Endothelial cell of umbilical vein (primary cell): ENCODE results near the gene VPREB3. TPM values are rescaled to one million over a fixed set of nuclear protein-coding genes. Genes with fewer than 3 reads are reported as not detected.

Experiments
- BruUV-seq: library from RNA; stranded (reverse); fragments of 400-500 nt; replicated peaks from 2 replicates; lab custom pipeline; 2021; lab: Mats Ljungman, UMichigan
- CTCF ChIA-PET: fragments of 300-600, 350-600 bp; sonication (Branson Sonifier 250); formaldehyde crosslinking; loops from one replicate; lab custom pipeline; 2021; ENCODE audit warnings: antibody characterized with exemption, inconsistent platforms; lab: Charles Lee
- POLR2A ChIA-PET: fragments of 300-600, 350-600 bp; sonication (Branson Sonifier 250); formaldehyde crosslinking; loops from one replicate; lab custom pipeline; 2021; ENCODE audit warnings: antibody characterized with exemption, inconsistent platforms; lab: Charles Lee
- DNase-seq: peaks from one replicate; pipeline ENCODE4 v3.0.0-alpha.2; 2011; ENCODE audit warnings: low read depth, low spot score
- FAIRE-seq: peaks from 2 replicates; lab custom pipeline; 2011; peaks lifted over from hg19 to GRCh38; lab: Jason Lieb, UNC
- H2AFZ ChIP-seq: 2 replicates; pipeline ENCODE4 v1.6.0; 2012; ENCODE audit warnings: low read depth, low read length, control low read depth, inconsistent platforms
- H3K27ac ChIP-seq: 2 replicates; pipeline ENCODE4 v1.5.1; 2011; ENCODE audit warnings: low read depth, mild to moderate bottlenecking, control low read depth, low read length, moderate library complexity; ENCODE audit not compliant: insufficient read depth
- H3K27me3 ChIP-seq, 2 experiments: 2 replicates each; pipeline versions ENCODE4 v1.6.0 to v1.6.1; 2011; ENCODE audit warnings: low read length in 2 of 2, mixed read lengths in 1 of 2; ENCODE audit not compliant: control insufficient read depth in 2 of 2, insufficient read depth in 2 of 2
- H3K36me3 ChIP-seq, 2 experiments: 2 replicates in 1 of 2; 3 replicates in 1 of 2; pipeline ENCODE4 v1.5.1; 2011; ENCODE audit warnings: low read length in 2 of 2, mild to moderate bottlenecking in 1 of 2, moderate library complexity in 1 of 2; ENCODE audit not compliant: control insufficient read depth in 2 of 2, insufficient read depth in 2 of 2; ENCODE audit errors: extremely low read depth in 1 of 2
- H3K4me1 ChIP-seq: 3 replicates; pipeline ENCODE4 v1.5.1; 2011; ENCODE audit warnings: mild to moderate bottlenecking, low read length; ENCODE audit not compliant: control insufficient read depth, insufficient read depth; ENCODE audit errors: extremely low read depth
- H3K4me2 ChIP-seq: 2 replicates; pipeline ENCODE4 v1.6.1; 2011; ENCODE audit warnings: low read length, control low read depth, mixed read lengths; ENCODE audit not compliant: insufficient read depth
- H3K4me3 ChIP-seq, 3 experiments: fragments of 200-600 bp in 1 of 3; sonication (generic), shearing (Covaris generic) in 1 of 3; replicated peaks in 1 of 3; 2 replicates each; pipeline ENCODE4 v1.5.1; 2011 to 2016; ENCODE audit warnings: control low read depth in 3 of 3, low read length in 3 of 3, mild to moderate bottlenecking in 2 of 3, inconsistent platforms in 1 of 3, low read depth in 1 of 3, moderate library complexity in 1 of 3; ENCODE audit not compliant: insufficient read depth in 1 of 3
- H3K79me2 ChIP-seq: 2 replicates; pipeline ENCODE4 v1.6.0; 2012; ENCODE audit warnings: low read length, inconsistent platforms; ENCODE audit not compliant: control insufficient read depth, insufficient read depth
- H3K9ac ChIP-seq: replicated peaks from 2 replicates; pipeline ENCODE3; 2011; ENCODE audit warnings: low read length, control low read depth; ENCODE audit not compliant: insufficient read depth; ENCODE audit errors: extremely low read depth
- H3K9me1 ChIP-seq: replicated peaks from 3 replicates; pipeline ENCODE4 v1.6.0; 2011; ENCODE audit warnings: mild to moderate bottlenecking, low read length; ENCODE audit not compliant: control insufficient read depth, insufficient read depth; ENCODE audit errors: extremely low read depth
- H3K9me3 ChIP-seq: replicated peaks from 2 replicates; pipeline ENCODE4 v1.5.1; 2012; ENCODE audit warnings: low read length, inconsistent platforms; ENCODE audit not compliant: control insufficient read depth, insufficient read depth
- H4K20me1 ChIP-seq: replicated peaks from 2 replicates; pipeline ENCODE3; 2011; ENCODE audit warnings: mild to moderate bottlenecking, low read length; ENCODE audit not compliant: control insufficient read depth, insufficient read depth; ENCODE audit errors: extremely low read depth
- EZH2 ChIP-seq: IDR thresholded peaks from 2 replicates; pipeline ENCODE4 v1.6.1; 2012; ENCODE audit warnings: borderline replicate concordance, low read depth, mild to moderate bottlenecking, moderate library complexity, low read length, inconsistent platforms; ENCODE audit not compliant: severe bottlenecking
- FOS ChIP-seq: IDR thresholded peaks from 2 replicates; pipeline ENCODE4 v1.6.1; 2011; ENCODE audit warnings: mild to moderate bottlenecking, low read length, moderate library complexity, borderline replicate concordance; ENCODE audit not compliant: insufficient read depth
- GATA2 ChIP-seq: IDR thresholded peaks from 2 replicates; pipeline ENCODE4 v1.7.0; 2011; ENCODE audit warnings: low read depth, mild to moderate bottlenecking, moderate library complexity, mixed read lengths, low read length; ENCODE audit not compliant: insufficient read length, insufficient read depth
- JUN ChIP-seq: IDR thresholded peaks from 2 replicates; pipeline ENCODE4 v1.6.1; 2011; ENCODE audit warnings: borderline replicate concordance, low read depth; ENCODE audit not compliant: insufficient read length, insufficient read depth
- MYC ChIP-seq: IDR thresholded peaks from one replicate; pipeline ENCODE4 v1.6.1; 2011; ENCODE audit warnings: mild to moderate bottlenecking, low read depth, low read length
- POLR2A ChIP-seq: IDR thresholded peaks from 2 replicates; pipeline ENCODE4 v1.6.1; 2012; ENCODE audit warnings: low read depth, mild to moderate bottlenecking, control low read depth, low read length
- POLR2AphosphoS5 ChIP-seq: IDR thresholded peaks from 2 replicates; pipeline ENCODE4 v1.6.1; 2012; ENCODE audit warnings: low read depth, mild to moderate bottlenecking, control low read depth, low read length, moderate library complexity; ENCODE audit not compliant: insufficient read depth
- dilution Hi-C: fragments of 300-500 bp; cut with MboI; formaldehyde crosslinking; loops from one replicate; pipeline ENCODE4 v1.15.0; 2019; ENCODE audit warnings: low sequenced_read_pairs; ENCODE audit not compliant: extremely low pct_ligation_motif_present
- intact Hi-C: fragments of 100-400 bp; cut with micrococcal nuclease; formaldehyde crosslinking; loops from one replicate; pipeline ENCODE4 v1.10.0; 2022
- polyA plus RNA-seq, 4 experiments: library from polyadenylated mRNA; depleted of rRNA in 3 of 4; stranded (reverse) in 3 of 4; unstranded in 1 of 4; fragments of >200 nt; gene quantifications; 2 replicates each; pipeline versions ENCODE4 v1.2.1 to v1.2.3, GENCODE V29; 2011 to 2012; ENCODE audit warnings: missing spikeins in 1 of 4
- total RNA-seq: library from RNA; stranded (reverse); gene quantifications from 2 replicates; pipeline ENCODE4 v1.2.3, GENCODE V29; 2021
- TF ChIP-seq, protein P1 (sequence below), 2 donors: IDR thresholded peaks; 1 replicate in 1 of 2; 2 replicates in 1 of 2; pipeline ENCODE4 v1.5.1; 2011; ENCODE audit warnings: low read length in 2 of 2, mild to moderate bottlenecking in 2 of 2, moderate library complexity in 2 of 2, control low read depth in 1 of 2, inconsistent platforms in 1 of 2, low read depth in 1 of 2; ENCODE audit not compliant: insufficient read depth in 1 of 2; ENCODE audit errors: extremely low read depth in 1 of 2
- TF ChIP-seq, protein P2 (sequence below): IDR thresholded peaks from 2 replicates; pipeline ENCODE4 v1.6.1; 2011; ENCODE audit not compliant: insufficient read depth, insufficient read length

The VPREB3 gene
- total and polyA plus RNA-seq, 2 donors (not counting 3 experiments of a cell fraction or from before 2014, with no cell fraction given), result not detected

DNA sequence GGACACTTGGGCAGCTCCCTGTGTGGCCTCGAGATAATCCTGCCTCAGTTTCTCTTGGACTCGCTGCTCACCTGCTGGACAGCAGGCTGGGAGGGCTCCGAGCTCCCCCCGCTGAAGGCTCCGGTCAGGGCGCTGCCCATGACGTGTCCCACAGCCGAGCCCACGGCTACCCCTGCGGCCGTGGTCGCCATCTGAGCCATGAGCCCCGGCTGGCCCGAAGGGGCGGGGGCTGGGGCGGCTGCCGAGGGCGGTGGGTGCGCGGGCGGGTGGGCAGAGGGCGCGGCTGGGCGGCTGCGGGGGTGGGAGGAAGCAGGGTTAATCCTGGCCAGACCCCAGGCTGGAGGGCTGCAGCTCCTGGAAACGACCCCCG is 13.1 kb upstream of the VPREB3 start:
- BruUV-seq, result no TSS peak
- H4K20me1 ChIP-seq, result no peaks in the 10 kb centered on the region
- DNase-seq (no peak), FAIRE-seq (no peak)
- dilution Hi-C loops, result no loop called here
- no peaks in the 10 kb centered on the region for H3K9me3 ChIP-seq
- H3K36me3 ChIP-seq, result peaks cover 0 to 3% of the 10 kb centered on the region in 2 experiments
- TF ChIP-seq FOS (no peak), POLR2AphosphoS5 (no peak), POLR2A (no peak), GATA2 (no peak), EZH2 (no peak), MYC (no peak), JUN (no peak)
- TF ChIP-seq, protein P1, sequence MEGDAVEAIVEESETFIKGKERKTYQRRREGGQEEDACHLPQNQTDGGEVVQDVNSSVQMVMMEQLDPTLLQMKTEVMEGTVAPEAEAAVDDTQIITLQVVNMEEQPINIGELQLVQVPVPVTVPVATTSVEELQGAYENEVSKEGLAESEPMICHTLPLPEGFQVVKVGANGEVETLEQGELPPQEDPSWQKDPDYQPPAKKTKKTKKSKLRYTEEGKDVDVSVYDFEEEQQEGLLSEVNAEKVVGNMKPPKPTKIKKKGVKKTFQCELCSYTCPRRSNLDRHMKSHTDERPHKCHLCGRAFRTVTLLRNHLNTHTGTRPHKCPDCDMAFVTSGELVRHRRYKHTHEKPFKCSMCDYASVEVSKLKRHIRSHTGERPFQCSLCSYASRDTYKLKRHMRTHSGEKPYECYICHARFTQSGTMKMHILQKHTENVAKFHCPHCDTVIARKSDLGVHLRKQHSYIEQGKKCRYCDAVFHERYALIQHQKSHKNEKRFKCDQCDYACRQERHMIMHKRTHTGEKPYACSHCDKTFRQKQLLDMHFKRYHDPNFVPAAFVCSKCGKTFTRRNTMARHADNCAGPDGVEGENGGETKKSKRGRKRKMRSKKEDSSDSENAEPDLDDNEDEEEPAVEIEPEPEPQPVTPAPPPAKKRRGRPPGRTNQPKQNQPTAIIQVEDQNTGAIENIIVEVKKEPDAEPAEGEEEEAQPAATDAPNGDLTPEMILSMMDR (IDR thresholded peaks at IDR 0.05; ENCODE audit: extremely low read depth in 1 of 2, insufficient read depth in 1 of 2, low read depth in 1 of 2, low read length in 2 of 2), result no peak
- TF ChIP-seq, protein P2, sequence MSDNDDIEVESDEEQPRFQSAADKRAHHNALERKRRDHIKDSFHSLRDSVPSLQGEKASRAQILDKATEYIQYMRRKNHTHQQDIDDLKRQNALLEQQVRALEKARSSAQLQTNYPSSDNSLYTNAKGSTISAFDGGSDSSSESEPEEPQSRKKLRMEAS, result no peak
- H2AFZ ChIP-seq, result peak overlapping the region; percentile 87
- H3K9me1 ChIP-seq, result no peaks in the 10 kb centered on the region
- peak overlapping the region; percentile 94 for H3K4me2 ChIP-seq
- H3K9ac ChIP-seq, result peak overlapping the region; percentile 38
- H3K79me2 ChIP-seq, result peaks cover 2% of the 10 kb centered on the region
- no peak overlapping the region for H3K27ac ChIP-seq
- H3K4me3 ChIP-seq, result peak overlapping the region; percentile 47 to 74 (median 55)
- peaks cover 26% of the 10 kb centered on the region for H3K4me1 ChIP-seq
- ChIA-PET CTCF (interaction anchor here (0.7 to 4.6 kb wide), 5 partner anchors 12 to 82 kb away, joined by 3 to 63 read pairs (median 3); no protein-coding TSS in a partner anchor), POLR2A (no interaction called here)
- no peaks in the 10 kb centered on the region for H3K27me3 ChIP-seq
- intact Hi-C loops, result loop anchor here (5.0 kb wide), 1 partner anchor 225 kb away; no protein-coding TSS in a partner anchor
